ENCODE measurements around the gene KCNH2.

DNA sequence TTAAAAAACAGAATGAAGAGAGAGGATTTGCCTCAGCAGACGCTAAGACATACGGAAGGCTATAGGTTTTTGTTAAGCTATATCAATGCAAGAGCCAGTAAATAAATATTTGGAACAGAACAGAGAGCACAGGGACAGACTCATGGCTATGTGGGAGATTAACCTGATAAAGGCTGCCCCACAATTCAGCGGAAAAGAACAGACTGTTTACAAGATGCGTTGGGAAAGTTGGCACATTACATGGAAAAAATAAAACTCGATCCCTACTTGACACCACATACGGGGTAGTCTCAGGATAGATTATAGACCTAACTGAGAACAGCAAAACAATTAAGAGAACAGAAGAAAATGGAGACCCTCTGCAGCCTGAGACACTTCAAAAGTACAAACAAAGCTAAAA, 10.8 kb downstream of the KCNH2 start:
- TF ChIP-seq, protein P1, sequence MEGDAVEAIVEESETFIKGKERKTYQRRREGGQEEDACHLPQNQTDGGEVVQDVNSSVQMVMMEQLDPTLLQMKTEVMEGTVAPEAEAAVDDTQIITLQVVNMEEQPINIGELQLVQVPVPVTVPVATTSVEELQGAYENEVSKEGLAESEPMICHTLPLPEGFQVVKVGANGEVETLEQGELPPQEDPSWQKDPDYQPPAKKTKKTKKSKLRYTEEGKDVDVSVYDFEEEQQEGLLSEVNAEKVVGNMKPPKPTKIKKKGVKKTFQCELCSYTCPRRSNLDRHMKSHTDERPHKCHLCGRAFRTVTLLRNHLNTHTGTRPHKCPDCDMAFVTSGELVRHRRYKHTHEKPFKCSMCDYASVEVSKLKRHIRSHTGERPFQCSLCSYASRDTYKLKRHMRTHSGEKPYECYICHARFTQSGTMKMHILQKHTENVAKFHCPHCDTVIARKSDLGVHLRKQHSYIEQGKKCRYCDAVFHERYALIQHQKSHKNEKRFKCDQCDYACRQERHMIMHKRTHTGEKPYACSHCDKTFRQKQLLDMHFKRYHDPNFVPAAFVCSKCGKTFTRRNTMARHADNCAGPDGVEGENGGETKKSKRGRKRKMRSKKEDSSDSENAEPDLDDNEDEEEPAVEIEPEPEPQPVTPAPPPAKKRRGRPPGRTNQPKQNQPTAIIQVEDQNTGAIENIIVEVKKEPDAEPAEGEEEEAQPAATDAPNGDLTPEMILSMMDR (tag by site-specific recombination; IDR thresholded peaks at IDR 0.05), result no peak
- TF ChIP-seq MYNN (tag by site-specific recombination; IDR thresholded peaks at IDR 0.05; ENCODE audit: borderline replicate concordance) (no peak), ZFP3 (tag by site-specific recombination; IDR thresholded peaks at IDR 0.05; ENCODE audit: low read depth) (no peak), FEZF1 (tag by site-specific recombination; IDR thresholded peaks at IDR 0.05) (no peak), ZNF133 (tag by site-specific recombination; IDR thresholded peaks at IDR 0.05) (no peak), OVOL3 (tag by site-specific recombination; IDR thresholded peaks at IDR 0.05) (no peak), EGR2 (tag by site-specific recombination; IDR thresholded peaks at IDR 0.05; ENCODE audit: low read depth) (no peak), ZNF777 (tag by site-specific recombination; IDR thresholded peaks at IDR 0.05; ENCODE audit: borderline replicate concordance) (no peak), ZNF24 (tag by site-specific recombination; IDR thresholded peaks at IDR 0.05) (no peak), TCF7L2 (IDR thresholded peaks at IDR 0.05; ENCODE audit: borderline replicate concordance, low read depth, low read length) (no peak), YY1 (tag by site-specific recombination; IDR thresholded peaks at IDR 0.05) (no peak)
- TF ChIP-seq, protein P2, sequence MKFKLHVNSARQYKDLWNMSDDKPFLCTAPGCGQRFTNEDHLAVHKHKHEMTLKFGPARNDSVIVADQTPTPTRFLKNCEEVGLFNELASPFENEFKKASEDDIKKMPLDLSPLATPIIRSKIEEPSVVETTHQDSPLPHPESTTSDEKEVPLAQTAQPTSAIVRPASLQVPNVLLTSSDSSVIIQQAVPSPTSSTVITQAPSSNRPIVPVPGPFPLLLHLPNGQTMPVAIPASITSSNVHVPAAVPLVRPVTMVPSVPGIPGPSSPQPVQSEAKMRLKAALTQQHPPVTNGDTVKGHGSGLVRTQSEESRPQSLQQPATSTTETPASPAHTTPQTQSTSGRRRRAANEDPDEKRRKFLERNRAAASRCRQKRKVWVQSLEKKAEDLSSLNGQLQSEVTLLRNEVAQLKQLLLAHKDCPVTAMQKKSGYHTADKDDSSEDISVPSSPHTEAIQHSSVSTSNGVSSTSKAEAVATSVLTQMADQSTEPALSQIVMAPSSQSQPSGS (tag by site-specific recombination; IDR thresholded peaks at IDR 0.05; ENCODE audit: low read depth), result no peak
- TF ChIP-seq, protein P3, sequence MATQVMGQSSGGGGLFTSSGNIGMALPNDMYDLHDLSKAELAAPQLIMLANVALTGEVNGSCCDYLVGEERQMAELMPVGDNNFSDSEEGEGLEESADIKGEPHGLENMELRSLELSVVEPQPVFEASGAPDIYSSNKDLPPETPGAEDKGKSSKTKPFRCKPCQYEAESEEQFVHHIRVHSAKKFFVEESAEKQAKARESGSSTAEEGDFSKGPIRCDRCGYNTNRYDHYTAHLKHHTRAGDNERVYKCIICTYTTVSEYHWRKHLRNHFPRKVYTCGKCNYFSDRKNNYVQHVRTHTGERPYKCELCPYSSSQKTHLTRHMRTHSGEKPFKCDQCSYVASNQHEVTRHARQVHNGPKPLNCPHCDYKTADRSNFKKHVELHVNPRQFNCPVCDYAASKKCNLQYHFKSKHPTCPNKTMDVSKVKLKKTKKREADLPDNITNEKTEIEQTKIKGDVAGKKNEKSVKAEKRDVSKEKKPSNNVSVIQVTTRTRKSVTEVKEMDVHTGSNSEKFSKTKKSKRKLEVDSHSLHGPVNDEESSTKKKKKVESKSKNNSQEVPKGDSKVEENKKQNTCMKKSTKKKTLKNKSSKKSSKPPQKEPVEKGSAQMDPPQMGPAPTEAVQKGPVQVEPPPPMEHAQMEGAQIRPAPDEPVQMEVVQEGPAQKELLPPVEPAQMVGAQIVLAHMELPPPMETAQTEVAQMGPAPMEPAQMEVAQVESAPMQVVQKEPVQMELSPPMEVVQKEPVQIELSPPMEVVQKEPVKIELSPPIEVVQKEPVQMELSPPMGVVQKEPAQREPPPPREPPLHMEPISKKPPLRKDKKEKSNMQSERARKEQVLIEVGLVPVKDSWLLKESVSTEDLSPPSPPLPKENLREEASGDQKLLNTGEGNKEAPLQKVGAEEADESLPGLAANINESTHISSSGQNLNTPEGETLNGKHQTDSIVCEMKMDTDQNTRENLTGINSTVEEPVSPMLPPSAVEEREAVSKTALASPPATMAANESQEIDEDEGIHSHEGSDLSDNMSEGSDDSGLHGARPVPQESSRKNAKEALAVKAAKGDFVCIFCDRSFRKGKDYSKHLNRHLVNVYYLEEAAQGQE (tag by site-specific recombination; IDR thresholded peaks at IDR 0.05), result no peak
- TF ChIP-seq, protein P4, sequence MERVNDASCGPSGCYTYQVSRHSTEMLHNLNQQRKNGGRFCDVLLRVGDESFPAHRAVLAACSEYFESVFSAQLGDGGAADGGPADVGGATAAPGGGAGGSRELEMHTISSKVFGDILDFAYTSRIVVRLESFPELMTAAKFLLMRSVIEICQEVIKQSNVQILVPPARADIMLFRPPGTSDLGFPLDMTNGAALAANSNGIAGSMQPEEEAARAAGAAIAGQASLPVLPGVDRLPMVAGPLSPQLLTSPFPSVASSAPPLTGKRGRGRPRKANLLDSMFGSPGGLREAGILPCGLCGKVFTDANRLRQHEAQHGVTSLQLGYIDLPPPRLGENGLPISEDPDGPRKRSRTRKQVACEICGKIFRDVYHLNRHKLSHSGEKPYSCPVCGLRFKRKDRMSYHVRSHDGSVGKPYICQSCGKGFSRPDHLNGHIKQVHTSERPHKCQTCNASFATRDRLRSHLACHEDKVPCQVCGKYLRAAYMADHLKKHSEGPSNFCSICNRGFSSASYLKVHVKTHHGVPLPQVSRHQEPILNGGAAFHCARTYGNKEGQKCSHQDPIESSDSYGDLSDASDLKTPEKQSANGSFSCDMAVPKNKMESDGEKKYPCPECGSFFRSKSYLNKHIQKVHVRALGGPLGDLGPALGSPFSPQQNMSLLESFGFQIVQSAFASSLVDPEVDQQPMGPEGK (tag by site-specific recombination; IDR thresholded peaks at IDR 0.05), result no peak

Data from HEK293 (cell line).